ENCODE results near the gene SERPIND1. TPM values are rescaled to one million over a fixed set of nuclear protein-coding genes. Genes with fewer than 3 reads are reported as not detected.

SERPIND1 gene
- total RNA-seq, 1 donor from 2014 or later: not detected

Other genes with a start within 250 kb of the SERPIND1 start
- 108 to 110 TPM (median 109 TPM) in 3 replicates for gene PI4KA, start 84.7 kb downstream of the SERPIND1 start, total RNA-seq
- gene SNAP29, start 84.9 kb downstream of the SERPIND1 start, total RNA-seq: 15.0 to 18.9 TPM (median 15.1 TPM) in 3 replicates
- gene CRKL, start 143.3 kb downstream of the SERPIND1 start, total RNA-seq: 72.3 to 78.5 TPM (median 75.1 TPM) in 3 replicates
- gene AIFM3, start 193.1 kb downstream of the SERPIND1 start, total RNA-seq: 2.4 to 3.2 TPM (median 2.5 TPM) in 3 replicates
- gene LZTR1, start 208.2 kb downstream of the SERPIND1 start, total RNA-seq: 92.3 to 101 TPM (median 97.3 TPM) in 3 replicates
- gene THAP7, start 228.0 kb downstream of the SERPIND1 start, total RNA-seq: 19.7 to 22.8 TPM (median 22.0 TPM) in 3 replicates
- 0.72 to 1.1 TPM (median 0.88 TPM) in 3 replicates for gene P2RX6, start 241.1 kb downstream of the SERPIND1 start, total RNA-seq

All from mesothelial cell of epicardium (in vitro differentiated cells).